Left lobe of liver (tissue), 2 donors: ENCODE results near the gene RAB5B. TPM values are rescaled to one million over a fixed set of nuclear protein-coding genes. Genes with fewer than 3 reads are reported as not detected.
"Not testable (repeated sequence)": the region's sequence is repeated elsewhere in the genome, so short reads cannot be mapped to it uniquely, and the experiment has no call there.

Source experiments
- ATAC-seq: fragments of 200-7000 bp; cut with Tn5 transposase; one replicate; pipeline ENCODE4 v1.9.1; 2020; ENCODE audit warnings: mild to moderate bottlenecking, moderate library complexity
- DNase-seq: peaks from one replicate; pipeline ENCODE4 v3.0.0-alpha.2; 2020; ENCODE audit warnings: low spot score
- total RNA-seq: library from RNA; stranded (reverse); gene quantifications from one replicate; pipeline ENCODE4 v1.2.1, GENCODE V29; 2021
- donor health status: DM: no; HTN: no; CAD: no; lungs with moderate emphysema.
- donor health status: DM: no; HTN: yes; CAD: no.

The RAB5B gene
- total RNA-seq, 1 donor from 2014 or later: 46.5 TPM

- no peak for ATAC-seq
- DNase-seq: no peak
These were observed 37.7 kb downstream of the RAB5B start for GRCh38 chr12:56011509-56012090.

GRCh38 chr12:56013482-56013881 is 39.6 kb downstream of the RAB5B start:
- peak; percentile 78 for ATAC-seq
- DNase-seq: no peak

- DNase-seq (no peak), ATAC-seq (no peak)
These were observed 40.3 kb downstream of the RAB5B start for GRCh38 chr12:56014205-56014604.

GRCh38 chr12:56017181-56017580 is 43.3 kb downstream of the RAB5B start:
- DNase-seq (no peak), ATAC-seq (no peak)

- no peak for DNase-seq
- no peak for ATAC-seq
These were observed 44.5 kb downstream of the RAB5B start for GRCh38 chr12:56018356-56018755.

GRCh38 chr12:56020423-56021184 is 46.7 kb downstream of the RAB5B start, which contains the start of gene IKZF4:
IKZF4 (plus strand) TSS chr12:56021043; CDS start chr12:56021494, 451 bp downstream.
- DNase-seq (no peak), ATAC-seq (peak; percentile 49)

GRCh38 chr12:56021889-56022497 is 48.1 kb downstream of the RAB5B start:
- DNase-seq (no peak), ATAC-seq (no peak)

GRCh38 chr12:56028511-56029165 is 54.8 kb downstream of the RAB5B start:
- DNase-seq (no peak), ATAC-seq (no peak)

- peak; percentile 67 for ATAC-seq
- no peak for DNase-seq
These were observed 55.3 kb downstream of the RAB5B start for GRCh38 chr12:56029166-56029519.

GRCh38 chr12:56029666-56030293 is 55.9 kb downstream of the RAB5B start:
- DNase-seq (no peak), ATAC-seq (peak; percentile 94)

GRCh38 chr12:56031987-56032386 is 58.1 kb downstream of the RAB5B start:
- DNase-seq: no peak
- ATAC-seq: no peak

GRCh38 chr12:56034586-56035332 is 60.9 kb downstream of the RAB5B start:
- ATAC-seq (no peak), DNase-seq (no peak)

GRCh38 chr12:56037161-56037560 is 63.3 kb downstream of the RAB5B start:
- ATAC-seq (no peak), DNase-seq (no peak)

- no peak for ATAC-seq
- DNase-seq: no peak
These were observed 64.3 kb downstream of the RAB5B start for GRCh38 chr12:56038022-56038655.

- ATAC-seq (no peak), DNase-seq (no peak)
These were observed 66.3 kb downstream of the RAB5B start for GRCh38 chr12:56040151-56040550.

- DNase-seq: no peak
- peak; percentile 6 for ATAC-seq
These were observed 67.2 kb downstream of the RAB5B start for GRCh38 chr12:56040963-56041551.

- ATAC-seq (peak; percentile 88), DNase-seq (peak; percentile 94)
These were observed 67.9 kb downstream of the RAB5B start, which contains the start of gene RPS26 for GRCh38 chr12:56041552-56042429. RPS26 (plus strand) TSS chr12:56041918; CDS start chr12:56042167, 249 bp downstream.

- ATAC-seq, DNase-seq: not testable (repeated sequence)
These were observed 68.5 kb downstream of the RAB5B start for GRCh38 chr12:56042430-56042813.
